ENCODE measurements around the gene CA5A. TPM values are rescaled to one million over a fixed set of nuclear protein-coding genes. Genes with fewer than 3 reads are reported as not detected.
A peak's percentile ranks its signal among the peaks of the same experiment; 100 is the strongest.
"Not testable (repeated sequence)": the region's sequence is repeated elsewhere in the genome, so short reads cannot be mapped to it uniquely, and the experiment has no call there.

The CA5A gene
- total RNA-seq, 1 donor from 2014 or later = not detected

- DNase-seq (no peak), ATAC-seq (ENCODE audit: low read depth) (no peak)
- Mint-ChIP-seq H3K4me3 (no peak overlapping the region), H3K27me3 (peaks cover 12% of the 10 kb centered on the region), H3K9me3 (no peaks in the 10 kb centered on the region), H3K4me1 (no peaks in the 10 kb centered on the region), H3K36me3 (ENCODE audit: low read depth) (no peaks in the 10 kb centered on the region), H3K27ac (no peak overlapping the region)
- TF ChIP-seq CTCF (IDR thresholded peaks at IDR 0.05) = no peak
- intact Hi-C loops (cut with micrococcal nuclease) = no loop called here
- POLR2A ChIA-PET = no interaction called here
- CTCF ChIA-PET = interaction anchor here (1.6 kb wide), 1 partner anchor 103 kb away, joined by 4 read pairs; no protein-coding TSS in a partner anchor
Measured at GRCh38 chr16:87881324-87882200, 54.8 kb downstream of the CA5A start.

GRCh38 chr16:87880117-87880696 is 56.1 kb downstream of the CA5A start:
- ChIA-PET CTCF (interaction anchor here (0.6 to 1.6 kb wide), 2 partner anchors 9 to 101 kb away, joined by 3 to 4 read pairs; no protein-coding TSS in a partner anchor), POLR2A (no interaction called here)
- H3K27me3 Mint-ChIP-seq = peaks cover 9% of the 10 kb centered on the region
- no peak for ATAC-seq (ENCODE audit: low read depth)
- DNase-seq = no peak
- peaks cover 4% of the 10 kb centered on the region for H3K4me1 Mint-ChIP-seq
- no peak for TF ChIP-seq CTCF (IDR thresholded peaks at IDR 0.05)
- H3K27ac Mint-ChIP-seq = no peak overlapping the region
- intact Hi-C loops (cut with micrococcal nuclease) = no loop called here
- no peak overlapping the region for H3K4me3 Mint-ChIP-seq
- no peaks in the 10 kb centered on the region for H3K9me3 Mint-ChIP-seq
- no peaks in the 10 kb centered on the region for H3K36me3 Mint-ChIP-seq (ENCODE audit: low read depth)

GRCh38 chr16:87879411-87880013 is 56.8 kb downstream of the CA5A start:
- POLR2A ChIA-PET; H3K27ac Mint-ChIP-seq; intact Hi-C loops (cut with micrococcal nuclease): not testable (repeated sequence)

GRCh38 chr16:87878704-87879103 is 57.6 kb downstream of the CA5A start:
- Mint-ChIP-seq H3K9me3 (no peaks in the 10 kb centered on the region), H3K4me3 (no peak overlapping the region), H3K27me3 (peaks cover 9% of the 10 kb centered on the region), H3K27ac (no peak overlapping the region), H3K4me1 (peaks cover 10% of the 10 kb centered on the region), H3K36me3 (ENCODE audit: low read depth) (no peaks in the 10 kb centered on the region)
- intact Hi-C loops (cut with micrococcal nuclease) = loop anchor here (1.0 kb wide), 1 partner anchor 31 kb away; no protein-coding TSS in a partner anchor
- CTCF ChIA-PET = no interaction called here
- no peak for ATAC-seq (ENCODE audit: low read depth)
- POLR2A ChIA-PET = no interaction called here
- TF ChIP-seq CTCF (IDR thresholded peaks at IDR 0.05) = no peak
- DNase-seq = no peak

More at GRCh38 chr16:87879411-87880013, 56.8 kb downstream of the CA5A start:
- not testable (repeated sequence) for ATAC-seq (ENCODE audit: low read depth); H3K36me3 Mint-ChIP-seq (ENCODE audit: low read depth); H3K4me1 Mint-ChIP-seq; H3K9me3 Mint-ChIP-seq; DNase-seq; H3K4me3 Mint-ChIP-seq
- H3K27me3 Mint-ChIP-seq = peaks cover 11% of the 10 kb centered on the region
- CTCF ChIA-PET = interaction anchor here (0.6 kb wide), 1 partner anchor 8 kb away, joined by 3 read pairs; no protein-coding TSS in a partner anchor

GRCh38 chr16:87877942-87878507 is 58.3 kb downstream of the CA5A start:
- ChIA-PET CTCF (no interaction called here), POLR2A (interaction anchor here (0.6 kb wide), 1 partner anchor 22 kb away, joined by 3 read pairs; no protein-coding TSS in a partner anchor)
- Mint-ChIP-seq H3K4me1 (peaks cover 10% of the 10 kb centered on the region), H3K36me3 (ENCODE audit: low read depth) (no peaks in the 10 kb centered on the region), H3K4me3 (no peak overlapping the region), H3K27me3 (peaks cover 8% of the 10 kb centered on the region), H3K9me3 (no peaks in the 10 kb centered on the region), H3K27ac (no peak overlapping the region)
- no peak for TF ChIP-seq CTCF (IDR thresholded peaks at IDR 0.05)
- DNase-seq = no peak
- ATAC-seq (ENCODE audit: low read depth) = peak; percentile 32
- intact Hi-C loops (cut with micrococcal nuclease) = loop anchor here (1.0 kb wide), 1 partner anchor 31 kb away; no protein-coding TSS in a partner anchor

Measured in activated B cell treated with CpG ODN at 0.5 μM for 24 hours (primary cell).